B cell (primary cell): ENCODE measurements around the gene FADS2. TPM values are rescaled to one million over a fixed set of nuclear protein-coding genes. Genes with fewer than 3 reads are reported as not detected.

Source experiments
- ATAC-seq: fragments of 200-7000 bp; cut with Tn5 transposase; one replicate; pipeline ENCODE4 v1.10.0; 2021; ENCODE audit warnings: low read depth, mild to moderate bottlenecking, moderate number of reproducible peaks, moderate library complexity
- CTCF ChIA-PET: fragments of 350-600 bp; sonication (Branson Sonifier 250); formaldehyde crosslinking; loops from one replicate; lab custom pipeline; 2021; ENCODE audit warnings: antibody characterized with exemption, inconsistent platforms; lab: Charles Lee
- POLR2A ChIA-PET: fragments of 350-600 bp; sonication (Branson Sonifier 250); formaldehyde crosslinking; loops from one replicate; lab custom pipeline; 2021; ENCODE audit warnings: antibody characterized with exemption; lab: Charles Lee
- DNase-seq: peaks from one replicate; pipeline ENCODE4 v3.0.0; 2013
- H2AFZ ChIP-seq: 2 replicates; pipeline ENCODE4 v1.6.1; 2012; ENCODE audit warnings: mild to moderate bottlenecking, low read depth, low read length; ENCODE audit not compliant: insufficient read depth, poor library complexity, severe bottlenecking
- H3K27ac ChIP-seq, 2 donors: 1 replicate in 1 of 2; 2 replicates in 1 of 2; pipeline ENCODE4 v1.5.1; 2012 to 2013; ENCODE audit warnings: low read length in 2 of 2, mild to moderate bottlenecking in 2 of 2, moderate library complexity in 1 of 2
- H3K27me3 ChIP-seq, 4 experiments: fragments of 200-600 bp in 1 of 4; sonication (generic) in 1 of 4; replicated peaks in 1 of 4; 1 replicate in 2 of 4; 2 replicates in 2 of 4; pipeline versions ENCODE4 v1.6.1 to v1.7.0; 2013 to 2016; ENCODE audit warnings: low read length in 3 of 4, mild to moderate bottlenecking in 2 of 4, mixed read lengths in 1 of 4, moderate library complexity in 1 of 4; ENCODE audit not compliant: insufficient read depth in 4 of 4, control insufficient read depth in 3 of 4; ENCODE audit errors: control extremely low read depth in 1 of 4
- H3K36me3 ChIP-seq, 2 experiments: replicated peaks in 1 of 2; 1 replicate in 1 of 2; 2 replicates in 1 of 2; pipeline versions ENCODE4 v1.6.1 to v1.7.1; 2013; ENCODE audit warnings: low read length in 1 of 2; ENCODE audit not compliant: insufficient read depth in 2 of 2, control insufficient read depth in 1 of 2; ENCODE audit errors: control extremely low read depth in 1 of 2, extremely low read depth in 1 of 2
- H3K4me1 ChIP-seq, 2 donors: fragments of 200-600 bp in 1 of 2; sonication (generic) in 1 of 2; 1 replicate in 1 of 2; 2 replicates in 1 of 2; pipeline versions ENCODE4 v1.5.1 to v1.6.1; 2013 to 2017; ENCODE audit warnings: low read length in 2 of 2; ENCODE audit not compliant: control insufficient read depth in 2 of 2, insufficient read depth in 2 of 2
- H3K4me2 ChIP-seq: replicated peaks from 2 replicates; pipeline ENCODE3; 2012; ENCODE audit warnings: mild to moderate bottlenecking, low read depth, low read length; ENCODE audit not compliant: poor library complexity, severe bottlenecking
- H3K4me3 ChIP-seq, 5 experiments: fragments of 200-600 bp in 1 of 5; sonication (generic) in 1 of 5; 1 replicate in 3 of 5; 2 replicates in 2 of 5; pipeline versions ENCODE4 v1.5.1 to v1.7.0; 2011 to 2016; ENCODE audit warnings: low read length in 4 of 5, mild to moderate bottlenecking in 4 of 5, low read depth in 2 of 5, control low read depth in 1 of 5, moderate library complexity in 1 of 5; ENCODE audit not compliant: insufficient read depth in 1 of 5; ENCODE audit errors: control extremely low read depth in 1 of 5, extremely low read depth in 1 of 5
- H3K79me2 ChIP-seq: fragments of 200-600 bp; sonication (generic); one replicate; pipeline ENCODE4 v1.6.0; 2016; ENCODE audit warnings: low read length; ENCODE audit not compliant: control insufficient read depth, insufficient read depth
- H3K9ac ChIP-seq: fragments of 200-600 bp; sonication (generic); 2 replicates; pipeline ENCODE4 v1.6.1; 2017; ENCODE audit warnings: mild to moderate bottlenecking, low read length, moderate library complexity
- H3K9me3 ChIP-seq, 3 donors: one replicate each; pipeline versions ENCODE4 v1.6.1 to v1.7.1; 2013; ENCODE audit warnings: low read length in 2 of 3; ENCODE audit not compliant: control insufficient read depth in 2 of 3, insufficient read depth in 1 of 3; ENCODE audit errors: control extremely low read depth in 1 of 3
- H4K20me1 ChIP-seq: 2 replicates; pipeline ENCODE4 v1.6.0; 2012; ENCODE audit warnings: mild to moderate bottlenecking, low read length; ENCODE audit not compliant: insufficient read depth, control insufficient read depth, poor library complexity, severe bottlenecking
- H3K27ac Mint-ChIP-seq: one replicate; pipeline ENCODE4 v1.8.0; 2021; ENCODE audit warnings: mixed read lengths
- H3K27me3 Mint-ChIP-seq: one replicate; pipeline ENCODE4 v1.8.0; 2021; ENCODE audit warnings: mixed read lengths
- H3K4me1 Mint-ChIP-seq: one replicate; pipeline ENCODE4 v1.8.0; 2021; ENCODE audit warnings: mixed read lengths
- H3K4me3 Mint-ChIP-seq: one replicate; pipeline ENCODE4 v1.8.0; 2021; ENCODE audit warnings: mixed read lengths
- H3K9me3 Mint-ChIP-seq: one replicate; pipeline ENCODE4 v1.8.0; 2022; ENCODE audit warnings: mixed read lengths; ENCODE audit not compliant: insufficient read depth
- EZH2 ChIP-seq: IDR thresholded peaks from 2 replicates; pipeline ENCODE4 v1.6.1; 2012; ENCODE audit warnings: borderline replicate concordance, low read depth, mild to moderate bottlenecking, moderate library complexity, low read length; ENCODE audit not compliant: insufficient read depth, poor library complexity, severe bottlenecking
- WGBS: methylation state at CpG from one replicate; pipeline ENCODE4 v1.1.5; 2013; ENCODE audit warnings: missing lambda C conversion rate; ENCODE audit not compliant: insufficient coverage; 5-methylcytosine and 5-hydroxymethylcytosine counted together
- intact Hi-C: fragments of 100-400 bp; cut with micrococcal nuclease; formaldehyde crosslinking; loops from one replicate; pipeline ENCODE4 v1.10.0; 2022
- polyA plus RNA-seq: library from polyadenylated mRNA; depleted of rRNA; stranded (reverse); fragments of >200 nt; gene quantifications from 2 replicates; pipeline ENCODE4 v1.2.3, GENCODE V29; 2012
- total RNA-seq, 2 donors: library from RNA; stranded (reverse); fragments of 120-200 nt in 1 of 2; gene quantifications; 1 replicate in 1 of 2; 2 replicates in 1 of 2; pipeline versions ENCODE4 v1.2.3 to v1.2.4, GENCODE V29; 2013 to 2022
- TF ChIP-seq, protein P1 (sequence below): fragments of 200-600 bp; IDR thresholded peaks from one replicate; pipeline ENCODE4 v1.8.0; 2022; ENCODE audit warnings: antibody characterized with exemption, mild to moderate bottlenecking

Gene FADS2
- total and polyA plus RNA-seq, 2 donors (not counting 1 experiment from before 2014, with no cell fraction given) = 1.5 to 5.9 TPM

GRCh38 chr11:61899146-61899841 is 71.2 kb downstream of the FADS2 start:
- ATAC-seq (peak; percentile 96), DNase-seq (peak; percentile 96)
- peak overlapping the region; percentile 85 for H3K27ac Mint-ChIP-seq
- no peaks in the 10 kb centered on the region for H3K9me3 Mint-ChIP-seq
- Histone ChIP-seq H3K4me1 (peaks cover 21 to 31% of the 10 kb centered on the region in 2 donors), H3K4me2 (peak overlapping the region; percentile 60), H3K27me3 (peaks cover 0 to 3% (median 2%) of the 10 kb centered on the region in 4 experiments), H4K20me1 (no peaks in the 10 kb centered on the region), H3K9me3 (peaks cover 0 to 6% (median 0%) of the 10 kb centered on the region in 3 donors), H3K27ac (peak overlapping the region in 1 of 2 donors; percentile 33), H3K79me2 (no peaks in the 10 kb centered on the region), H2AFZ (peak overlapping the region; percentile 70), H3K9ac (no peak overlapping the region), H3K36me3 (no peaks in the 10 kb centered on the region), H3K4me3 (no peak overlapping the region)
- ChIA-PET POLR2A (interaction anchor here (0.9 to 2.6 kb wide), 5 partner anchors 17 to 182 kb away, joined by 3 to 14 read pairs (median 9); no protein-coding TSS in a partner anchor), CTCF (interaction anchor here (0.6 to 12.0 kb wide), 45 partner anchors 8 to 224 kb away, joined by 3 to 424 read pairs (median 5); partner anchors contain the start of genes BEST1, FADS3, FEN1 and FTH1)
- H3K4me1 Mint-ChIP-seq = peaks cover 26% of the 10 kb centered on the region
- TF ChIP-seq, protein P1, sequence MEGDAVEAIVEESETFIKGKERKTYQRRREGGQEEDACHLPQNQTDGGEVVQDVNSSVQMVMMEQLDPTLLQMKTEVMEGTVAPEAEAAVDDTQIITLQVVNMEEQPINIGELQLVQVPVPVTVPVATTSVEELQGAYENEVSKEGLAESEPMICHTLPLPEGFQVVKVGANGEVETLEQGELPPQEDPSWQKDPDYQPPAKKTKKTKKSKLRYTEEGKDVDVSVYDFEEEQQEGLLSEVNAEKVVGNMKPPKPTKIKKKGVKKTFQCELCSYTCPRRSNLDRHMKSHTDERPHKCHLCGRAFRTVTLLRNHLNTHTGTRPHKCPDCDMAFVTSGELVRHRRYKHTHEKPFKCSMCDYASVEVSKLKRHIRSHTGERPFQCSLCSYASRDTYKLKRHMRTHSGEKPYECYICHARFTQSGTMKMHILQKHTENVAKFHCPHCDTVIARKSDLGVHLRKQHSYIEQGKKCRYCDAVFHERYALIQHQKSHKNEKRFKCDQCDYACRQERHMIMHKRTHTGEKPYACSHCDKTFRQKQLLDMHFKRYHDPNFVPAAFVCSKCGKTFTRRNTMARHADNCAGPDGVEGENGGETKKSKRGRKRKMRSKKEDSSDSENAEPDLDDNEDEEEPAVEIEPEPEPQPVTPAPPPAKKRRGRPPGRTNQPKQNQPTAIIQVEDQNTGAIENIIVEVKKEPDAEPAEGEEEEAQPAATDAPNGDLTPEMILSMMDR = peak; percentile 100
- no peak for TF ChIP-seq EZH2
- H3K4me3 Mint-ChIP-seq = peak overlapping the region; percentile 41
- intact Hi-C loops = loop anchor here (1.0 kb wide), 8 partner anchors 8 to 213 kb away; partner anchors contain the start of gene FADS3
- peaks cover 4% of the 10 kb centered on the region for H3K27me3 Mint-ChIP-seq
- WGBS = 49% methylated on average over 27 of the region's 27 CpGs

GRCh38 chr11:61900251-61900650 is 72.2 kb downstream of the FADS2 start:
- TF ChIP-seq, protein P1 = no peak
- TF ChIP-seq EZH2 = no peak
- H3K27me3 Mint-ChIP-seq = peaks cover 4% of the 10 kb centered on the region
- Histone ChIP-seq H3K36me3 (no peaks in the 10 kb centered on the region), H3K27me3 (peaks cover 0 to 3% (median 2%) of the 10 kb centered on the region in 4 experiments), H3K9ac (no peak overlapping the region), H3K9me3 (peaks cover 0 to 6% (median 0%) of the 10 kb centered on the region in 3 donors), H4K20me1 (no peaks in the 10 kb centered on the region), H3K79me2 (no peaks in the 10 kb centered on the region), H3K4me2 (no peak overlapping the region), H3K27ac (no peak overlapping the region), H3K4me3 (no peak overlapping the region), H2AFZ (no peak overlapping the region), H3K4me1 (peaks cover 21 to 34% of the 10 kb centered on the region in 2 donors)
- H3K27ac Mint-ChIP-seq = no peak overlapping the region
- CTCF ChIA-PET = interaction anchor here (1.8 to 12.0 kb wide), 11 partner anchors 9 to 206 kb away, joined by 4 to 424 read pairs (median 71); partner anchors contain the start of genes BEST1, FADS3 and FTH1
- intact Hi-C loops = no loop called here
- DNase-seq (no peak), ATAC-seq (no peak)
- no peak overlapping the region for H3K4me3 Mint-ChIP-seq
- POLR2A ChIA-PET = no interaction called here
- H3K9me3 Mint-ChIP-seq = no peaks in the 10 kb centered on the region
- H3K4me1 Mint-ChIP-seq = peaks cover 23% of the 10 kb centered on the region
- 94% methylated on average over 16 of the region's 17 CpGs for WGBS
